ENCODE results near the gene MBOAT1.

DNA sequence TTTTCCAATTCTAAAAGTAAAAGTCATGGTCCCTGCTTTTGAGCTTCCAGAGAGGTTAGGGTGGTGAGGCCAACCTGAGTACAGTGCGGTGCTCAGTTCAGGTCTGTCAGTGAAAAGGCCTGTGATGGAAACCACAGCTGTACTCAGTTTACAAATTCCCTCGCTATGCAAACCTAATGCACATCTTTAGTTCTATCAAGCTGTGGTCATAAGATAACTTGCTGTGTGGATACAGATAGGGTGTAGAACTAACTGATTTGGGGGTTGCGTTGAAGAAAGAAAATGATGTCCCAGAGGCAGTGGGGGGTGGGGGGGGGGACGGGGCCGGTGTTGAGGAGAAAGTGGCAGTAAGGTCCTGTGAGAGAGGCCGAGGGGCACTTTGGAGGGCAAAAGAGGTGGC, 22.8 kb upstream of the MBOAT1 start:
- TF ChIP-seq POLR2AphosphoS5 (IDR thresholded peaks at IDR 0.05; ENCODE audit: low read depth, low read length) (no peak), FOXJ3 (CRISPR knock-in tag; IDR thresholded peaks at IDR 0.05) (no peak), GABPA (IDR thresholded peaks at IDR 0.05; ENCODE audit: low read depth) (no peak), EZH2phosphoT487 (IDR thresholded peaks at IDR 0.05; ENCODE audit: borderline replicate concordance, low read depth) (no peak), RCOR1 (IDR thresholded peaks at IDR 0.05; ENCODE audit: low read length) (no peak), JUND (IDR thresholded peaks at IDR 0.05) (no peak), REST (IDR thresholded peaks at IDR 0.05; ENCODE audit: low read depth, low read length) (no peak), TCF12 (IDR thresholded peaks at IDR 0.05) (no peak), MXI1 (IDR thresholded peaks at IDR 0.05; ENCODE audit: low read depth, low read length) (no peak), RFX5 (IDR thresholded peaks at IDR 0.05; ENCODE audit: low read length) (no peak)
- TF ChIP-seq, protein P1, sequence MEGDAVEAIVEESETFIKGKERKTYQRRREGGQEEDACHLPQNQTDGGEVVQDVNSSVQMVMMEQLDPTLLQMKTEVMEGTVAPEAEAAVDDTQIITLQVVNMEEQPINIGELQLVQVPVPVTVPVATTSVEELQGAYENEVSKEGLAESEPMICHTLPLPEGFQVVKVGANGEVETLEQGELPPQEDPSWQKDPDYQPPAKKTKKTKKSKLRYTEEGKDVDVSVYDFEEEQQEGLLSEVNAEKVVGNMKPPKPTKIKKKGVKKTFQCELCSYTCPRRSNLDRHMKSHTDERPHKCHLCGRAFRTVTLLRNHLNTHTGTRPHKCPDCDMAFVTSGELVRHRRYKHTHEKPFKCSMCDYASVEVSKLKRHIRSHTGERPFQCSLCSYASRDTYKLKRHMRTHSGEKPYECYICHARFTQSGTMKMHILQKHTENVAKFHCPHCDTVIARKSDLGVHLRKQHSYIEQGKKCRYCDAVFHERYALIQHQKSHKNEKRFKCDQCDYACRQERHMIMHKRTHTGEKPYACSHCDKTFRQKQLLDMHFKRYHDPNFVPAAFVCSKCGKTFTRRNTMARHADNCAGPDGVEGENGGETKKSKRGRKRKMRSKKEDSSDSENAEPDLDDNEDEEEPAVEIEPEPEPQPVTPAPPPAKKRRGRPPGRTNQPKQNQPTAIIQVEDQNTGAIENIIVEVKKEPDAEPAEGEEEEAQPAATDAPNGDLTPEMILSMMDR (IDR thresholded peaks at IDR 0.05) = no peak

All from SK-N-SH (cell line).